ENCODE measurements around the gene IP6K3. TPM values are rescaled to one million over a fixed set of nuclear protein-coding genes. Genes with fewer than 3 reads are reported as not detected.

The IP6K3 gene
- total and polyA plus RNA-seq, 2 experiments from 2014 or later: 0.14 to 0.16 TPM

DNA sequence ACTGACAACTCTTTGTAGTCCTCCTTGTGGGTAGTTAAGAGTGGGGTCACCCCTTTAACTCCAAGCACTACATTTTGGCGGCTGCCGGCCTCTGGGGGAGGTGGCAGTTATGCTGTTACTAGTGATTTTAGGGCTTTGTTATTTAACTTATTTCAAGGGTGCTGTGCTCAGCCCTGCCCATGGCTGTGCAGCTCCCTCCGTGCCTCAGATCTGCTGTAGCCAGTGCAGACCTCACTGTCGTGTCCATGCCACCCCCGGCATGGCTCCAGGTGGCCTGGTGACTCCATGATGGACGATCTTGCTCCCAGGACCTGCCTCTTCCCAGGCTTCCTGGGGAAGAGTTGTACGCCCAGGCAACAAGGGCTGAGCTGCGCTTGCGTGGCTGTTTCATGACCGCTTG is 50.6 kb downstream of the IP6K3 start:
- H2AFZ ChIP-seq: no peak overlapping the region
- H3K79me2 ChIP-seq (replicated peaks; ENCODE audit: insufficient read depth): 0 out of 2 replicates have a peak, but pooled peaks cover 3% of the 10 kb centered on the region
- H3K4me1 Mint-ChIP-seq: peaks cover 33% of the 10 kb centered on the region
- H3F3A ChIP-seq (replicated peaks; ENCODE audit: low read depth): 0 out of 2 replicates have a peak, but pooled peaks cover 3% of the 10 kb centered on the region
- H3K27ac ChIP-seq (ENCODE audit: low read depth): no peak overlapping the region
- H3K27ac Mint-ChIP-seq: peak overlapping the region; percentile 59; the same call in 1 of the 2 replicates
- peaks cover 20% of the 10 kb centered on the region for H3K27me3 Mint-ChIP-seq (ENCODE audit: insufficient read depth, low read depth, poor library complexity)
- no peaks in the 10 kb centered on the region for H3K27me3 ChIP-seq (ENCODE audit: insufficient read depth)
- H3K4me2 ChIP-seq: no peak overlapping the region
- H3K4me3 Mint-ChIP-seq: no peak overlapping the region
- TF ChIP-seq JUNB (IDR thresholded peaks at IDR 0.05; ENCODE audit: unreplicated experiment) (no peak), ETS1 (IDR thresholded peaks at IDR 0.05) (no peak), STAT1 (IDR thresholded peaks at IDR 0.05; ENCODE audit: unreplicated experiment) (no peak), NANOG (IDR thresholded peaks at IDR 0.05; ENCODE audit: borderline replicate concordance) (no peak)
- no peak for DNase-seq (ENCODE audit: low spot score)
- peaks cover 6% of the 10 kb centered on the region for H4K20me1 ChIP-seq (replicated peaks; ENCODE audit: insufficient read depth)
- 0 out of 2 replicates have a peak, but pooled peaks cover 2% of the 10 kb centered on the region for H3K4me1 ChIP-seq (ENCODE audit: insufficient read depth)
- no peaks in the 10 kb centered on the region for H3K9me3 Mint-ChIP-seq
- H3K36me3 ChIP-seq (ENCODE audit: insufficient read depth): peaks cover 14% of the 10 kb centered on the region; the same call in 1 of the 2 replicates
- H3K4me3 ChIP-seq: no peak overlapping the region
- H3K36me3 Mint-ChIP-seq (ENCODE audit: low read depth): peaks cover 66% of the 10 kb centered on the region
- H3K9me2 ChIP-seq (ENCODE audit: insufficient read depth): no peaks in the 10 kb centered on the region
- no peak for ATAC-seq

GRCh38 chr6:33695451-33695887 is 51.2 kb downstream of the IP6K3 start:
- peaks cover 24% of the 10 kb centered on the region for H3K27me3 Mint-ChIP-seq (ENCODE audit: insufficient read depth, low read depth, poor library complexity)
- H4K20me1 ChIP-seq (replicated peaks; ENCODE audit: insufficient read depth): peaks cover 6% of the 10 kb centered on the region
- H3K4me3 ChIP-seq: no peak overlapping the region
- H3K4me1 ChIP-seq (ENCODE audit: insufficient read depth): 0 out of 2 replicates have a peak, but pooled peaks cover 2% of the 10 kb centered on the region
- H3K4me1 Mint-ChIP-seq: peaks cover 33% of the 10 kb centered on the region
- TF ChIP-seq POLR2AphosphoS5 (IDR thresholded peaks at IDR 0.05; ENCODE audit: low read depth): 0 out of 2 replicates have a peak, but pooled peaks have one; percentile 9
- TF ChIP-seq CREB1 (CRISPR knock-in tag; IDR thresholded peaks at IDR 0.05; ENCODE audit: low read depth): no peak
- no peak for TF ChIP-seq ETS1 (IDR thresholded peaks at IDR 0.05)
- TF ChIP-seq EZH2 (IDR thresholded peaks at IDR 0.05; ENCODE audit: low read depth, unreplicated experiment): no peak
- no peak overlapping the region for H3K4me3 Mint-ChIP-seq
- H3K9me3 Mint-ChIP-seq: no peaks in the 10 kb centered on the region
- no peak overlapping the region for H3K4me2 ChIP-seq
- H3F3A ChIP-seq (replicated peaks; ENCODE audit: low read depth): no peaks in the 10 kb centered on the region
- H3K27ac ChIP-seq (ENCODE audit: low read depth): no peak overlapping the region
- no peak overlapping the region for H2AFZ ChIP-seq
- 0 out of 2 replicates have a peak, but pooled peaks cover 3% of the 10 kb centered on the region for H3K79me2 ChIP-seq (replicated peaks; ENCODE audit: insufficient read depth)
- no peak for DNase-seq (ENCODE audit: low spot score)
- no peak overlapping the region for H3K27ac Mint-ChIP-seq
- peaks cover 70% of the 10 kb centered on the region for H3K36me3 Mint-ChIP-seq (ENCODE audit: low read depth)
- H3K9me2 ChIP-seq (ENCODE audit: insufficient read depth): no peaks in the 10 kb centered on the region
- no peaks in the 10 kb centered on the region for H3K27me3 ChIP-seq (ENCODE audit: insufficient read depth)
- H3K36me3 ChIP-seq (ENCODE audit: insufficient read depth): peaks cover 16% of the 10 kb centered on the region; the same call in 1 of the 2 replicates
- ATAC-seq: no peak

- Histone ChIP-seq H3K4me1 (ENCODE audit: insufficient read depth) (no peaks in the 10 kb centered on the region), H4K20me1 (replicated peaks; ENCODE audit: insufficient read depth) (peaks cover 6% of the 10 kb centered on the region), H3K4me3 (no peak overlapping the region), H3F3A (replicated peaks; ENCODE audit: low read depth) (no peaks in the 10 kb centered on the region), H3K4me2 (no peak overlapping the region), H2AFZ (no peak overlapping the region), H3K27me3 (ENCODE audit: insufficient read depth) (no peaks in the 10 kb centered on the region), H3K79me2 (replicated peaks; ENCODE audit: insufficient read depth) (0 out of 2 replicates have a peak, but pooled peaks cover 3% of the 10 kb centered on the region), H3K36me3 (ENCODE audit: insufficient read depth) (peaks cover 13% of the 10 kb centered on the region; the same call in 1 of the 2 replicates), H3K9me2 (ENCODE audit: insufficient read depth) (no peaks in the 10 kb centered on the region), H3K27ac (ENCODE audit: low read depth) (no peak overlapping the region)
- no peak overlapping the region for H3K4me3 Mint-ChIP-seq
- 0 out of 2 replicates have a peak, but pooled peaks have one; percentile 13 for TF ChIP-seq POLR2AphosphoS5 (IDR thresholded peaks at IDR 0.05; ENCODE audit: low read depth)
- no peak for TF ChIP-seq CTCF (conservative IDR thresholded peaks at IDR 0.05; ENCODE audit: low read depth in 2 of 2)
- TF ChIP-seq REST (IDR thresholded peaks at IDR 0.05; ENCODE audit: unreplicated experiment): no peak
- ATAC-seq (no peak), DNase-seq (ENCODE audit: low spot score) (no peak)
- H3K27me3 Mint-ChIP-seq (ENCODE audit: insufficient read depth, low read depth, poor library complexity): peaks cover 24% of the 10 kb centered on the region
- H3K9me3 Mint-ChIP-seq: no peaks in the 10 kb centered on the region
- no peak overlapping the region for H3K27ac Mint-ChIP-seq
- H3K36me3 Mint-ChIP-seq (ENCODE audit: low read depth): peaks cover 65% of the 10 kb centered on the region
- peaks cover 29% of the 10 kb centered on the region for H3K4me1 Mint-ChIP-seq
Measured at GRCh38 chr6:33694977-33695376, 51.7 kb downstream of the IP6K3 start.

All from GM23338 (cell line).